Measurements from ENCODE around the gene DCAKD.

The DCAKD gene, protein sequence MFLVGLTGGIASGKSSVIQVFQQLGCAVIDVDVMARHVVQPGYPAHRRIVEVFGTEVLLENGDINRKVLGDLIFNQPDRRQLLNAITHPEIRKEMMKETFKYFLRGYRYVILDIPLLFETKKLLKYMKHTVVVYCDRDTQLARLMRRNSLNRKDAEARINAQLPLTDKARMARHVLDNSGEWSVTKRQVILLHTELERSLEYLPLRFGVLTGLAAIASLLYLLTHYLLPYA

DNA sequence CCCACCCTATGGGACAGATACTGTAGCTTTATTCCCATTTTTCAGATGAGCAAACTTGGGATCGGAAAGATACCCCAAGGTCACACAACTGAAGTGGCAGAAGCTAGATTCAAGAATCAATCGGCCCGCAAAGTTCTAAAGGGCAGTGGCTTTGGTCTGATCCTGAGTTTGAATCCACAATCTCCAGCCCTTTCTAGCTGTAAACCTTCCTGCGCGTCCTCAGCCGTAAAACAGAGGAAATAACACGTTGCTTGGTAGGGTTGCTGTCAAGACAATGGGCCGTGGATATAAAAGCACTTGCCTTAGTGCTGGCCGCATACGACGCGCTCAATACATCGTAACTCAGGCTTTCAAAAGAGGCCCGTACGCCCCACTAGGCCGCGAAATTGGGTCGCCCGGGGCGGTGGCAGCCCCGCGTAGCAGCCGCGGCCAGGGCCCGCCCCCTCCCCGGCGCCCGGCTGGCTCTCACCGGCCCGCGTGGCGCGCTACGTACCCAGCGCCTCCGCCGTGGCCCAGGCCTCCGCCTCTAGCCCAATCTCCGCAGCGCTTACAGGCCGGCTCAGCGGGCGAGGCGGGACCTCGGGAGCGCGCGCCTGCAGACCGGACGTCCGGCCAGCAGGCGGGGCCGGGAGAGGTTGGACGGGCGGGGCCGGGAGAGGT lies at the start of gene DCAKD:
TSS of gene DCAKD (minus strand) at position 573 of the 660 bp plus-strand sequence. CDS start 16,747 bp downstream, outside the sequence.
- DNase-seq = peak; percentile 91

GRCh38 chr17:45098869-45099616 lies 47.6 kb upstream of the DCAKD start:
- peak; percentile 64 for DNase-seq

DNA sequence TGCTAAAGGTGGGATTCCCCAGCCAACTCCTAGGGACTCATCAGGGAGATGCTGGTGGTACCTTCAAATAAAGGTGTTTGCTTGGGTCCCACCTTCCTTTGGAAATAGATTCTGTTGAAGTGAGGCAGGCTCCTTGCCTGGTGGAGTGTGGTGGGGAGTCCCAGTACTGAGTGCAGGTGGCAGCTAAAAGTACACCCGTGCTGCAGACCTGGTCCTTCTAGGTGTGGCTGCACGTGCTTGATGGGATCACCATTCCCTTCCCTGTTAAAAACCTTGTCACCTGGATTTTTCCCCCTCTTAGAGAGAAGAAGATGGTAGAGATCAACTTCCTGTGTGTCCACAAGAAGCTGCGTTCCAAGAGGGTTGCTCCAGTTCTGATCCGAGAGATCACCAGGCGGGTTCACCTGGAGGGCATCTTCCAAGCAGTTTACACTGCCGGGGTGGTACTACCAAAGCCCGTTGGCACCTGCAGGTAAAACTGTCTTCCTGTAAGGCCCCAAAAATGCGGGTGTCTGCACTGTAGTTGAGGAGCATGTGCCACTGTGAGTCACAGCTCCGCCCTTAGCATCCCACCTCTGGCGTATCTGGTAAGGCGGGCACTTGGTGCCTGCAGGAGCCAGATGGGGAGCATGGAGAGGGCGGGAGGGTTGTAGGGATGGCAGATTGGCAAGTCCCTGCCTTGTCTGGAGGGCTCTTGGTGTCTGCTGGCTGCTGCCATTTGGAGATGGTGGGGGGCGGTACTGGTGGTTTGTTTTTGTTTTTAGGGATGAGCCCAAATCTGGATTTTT lies 46.8 kb upstream of the DCAKD start:
- DNase-seq = no peak

- no peak for DNase-seq
Observed at GRCh38 chr17:45096926-45097325, 45.5 kb upstream of the DCAKD start.

DNA sequence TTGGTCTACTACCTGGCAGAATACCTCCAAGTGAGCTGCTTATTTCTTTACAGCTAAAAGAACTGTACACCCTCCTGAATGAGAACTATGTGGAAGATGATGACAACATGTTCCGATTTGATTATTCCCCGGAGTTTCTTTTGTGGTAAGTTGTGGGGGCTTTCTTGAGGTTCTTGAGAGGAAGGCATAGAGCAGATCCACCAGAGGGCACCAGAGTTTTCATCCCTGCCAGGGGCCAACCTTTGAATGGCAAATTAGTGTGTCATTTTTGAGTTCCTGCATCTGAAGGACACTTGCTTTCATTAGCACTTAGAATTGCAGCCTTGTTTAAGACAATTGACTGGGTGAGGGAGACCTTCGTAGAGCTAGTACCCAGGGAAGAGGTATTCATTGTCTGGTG lies 44.7 kb upstream of the DCAKD start:
- peak; percentile 14 for DNase-seq

- DNase-seq = no peak
Observed at GRCh38 chr17:45093444-45094110, 42.1 kb upstream of the DCAKD start.

DNA sequence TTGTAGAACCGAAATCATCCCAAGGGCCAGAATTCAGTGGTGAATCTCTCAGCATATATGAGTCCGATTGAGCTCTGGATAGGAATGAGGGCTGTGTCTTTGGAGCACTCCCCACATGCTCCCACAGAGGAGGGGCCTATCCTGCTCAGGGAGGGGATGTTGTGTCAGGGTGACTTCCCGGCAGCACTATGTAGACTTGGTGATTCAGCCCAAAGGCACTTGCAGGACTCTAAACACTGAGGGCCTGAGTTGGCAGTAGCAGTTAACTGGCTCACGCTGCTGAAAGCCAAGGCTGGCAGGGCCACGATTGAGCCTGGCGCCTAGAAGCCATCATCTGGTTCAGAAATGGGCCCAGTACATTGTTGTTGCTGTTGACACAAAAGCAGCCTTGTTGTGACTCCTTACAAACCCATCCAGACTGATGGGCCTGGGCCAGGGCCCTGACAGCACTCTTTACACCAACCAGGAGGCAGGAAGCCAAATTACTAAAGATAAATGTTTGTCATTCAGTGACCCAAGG lies 41.5 kb upstream of the DCAKD start:
- DNase-seq = peak; percentile 96

DNA sequence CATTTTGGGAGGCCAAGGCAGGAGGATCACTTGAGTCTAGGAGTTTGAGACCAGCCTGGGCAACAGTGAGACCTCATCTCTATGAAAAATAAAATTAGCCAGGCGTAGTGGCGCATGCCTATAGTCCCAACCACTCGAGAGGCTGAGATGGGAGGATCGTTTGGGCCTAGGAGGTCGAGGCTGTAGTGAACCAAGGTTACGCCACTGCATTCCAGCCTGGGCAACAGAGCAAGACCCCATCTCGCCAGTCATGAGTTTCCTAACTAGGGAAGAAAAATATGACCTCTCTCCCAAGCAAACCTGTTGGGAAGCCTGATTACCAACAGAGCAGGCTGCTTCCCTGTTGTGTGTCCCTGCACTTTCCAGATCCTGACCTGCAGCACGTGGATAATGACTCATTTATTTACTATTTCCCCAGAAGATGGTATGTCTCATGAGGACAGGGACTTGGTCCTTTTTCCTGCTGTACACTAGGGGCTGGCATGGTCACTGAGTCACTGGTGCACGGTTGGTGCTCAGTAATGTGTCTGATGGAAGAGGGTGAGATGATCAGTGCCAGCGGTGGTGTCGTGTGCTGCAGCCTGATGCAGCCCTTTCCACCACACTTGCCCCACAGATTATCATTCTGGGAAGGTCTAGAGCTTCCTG lies 40.5 kb upstream of the DCAKD start:
- no peak for DNase-seq

DNA sequence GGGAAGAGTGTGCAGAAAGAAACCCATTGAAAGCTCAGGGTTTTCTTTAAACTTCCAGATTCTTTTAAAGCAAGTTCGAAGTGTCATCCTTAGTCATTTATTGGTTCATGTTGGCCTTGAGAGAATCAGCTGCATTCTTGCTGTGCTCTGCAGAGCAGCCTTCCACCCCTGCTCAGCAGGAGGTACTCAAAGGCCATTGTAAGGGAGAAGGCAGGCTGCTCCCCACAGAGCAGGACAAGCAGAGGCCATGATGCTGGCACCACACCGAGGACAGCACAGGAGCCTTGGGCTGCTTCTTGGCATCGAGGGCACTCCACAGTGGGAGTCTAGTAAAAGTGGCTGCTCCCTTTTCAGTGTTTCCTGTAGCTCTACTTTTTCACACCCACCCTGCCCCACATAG lies 39.3 kb upstream of the DCAKD start:
- DNase-seq = no peak

DNA sequence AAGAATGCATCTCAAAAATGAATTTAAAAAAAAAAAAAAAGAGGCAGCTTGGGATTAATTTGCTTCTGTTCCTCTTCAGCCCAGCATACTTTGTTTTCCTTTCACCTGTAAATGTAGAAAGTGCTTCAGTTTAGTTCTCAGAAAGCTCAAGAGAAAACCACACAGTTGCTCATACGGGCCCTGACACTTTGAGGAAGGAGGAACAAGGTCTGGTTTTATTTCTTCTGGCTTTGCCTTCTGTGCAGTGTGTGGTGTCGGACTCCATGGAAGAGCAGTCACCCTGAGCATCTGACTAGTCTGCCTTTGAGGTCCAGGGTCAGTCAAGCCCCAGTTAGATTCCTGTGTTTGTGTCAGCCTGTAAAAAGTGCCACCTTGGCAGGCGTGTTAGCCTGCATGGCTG lies 37.3 kb upstream of the DCAKD start:
- no peak for DNase-seq

DNA sequence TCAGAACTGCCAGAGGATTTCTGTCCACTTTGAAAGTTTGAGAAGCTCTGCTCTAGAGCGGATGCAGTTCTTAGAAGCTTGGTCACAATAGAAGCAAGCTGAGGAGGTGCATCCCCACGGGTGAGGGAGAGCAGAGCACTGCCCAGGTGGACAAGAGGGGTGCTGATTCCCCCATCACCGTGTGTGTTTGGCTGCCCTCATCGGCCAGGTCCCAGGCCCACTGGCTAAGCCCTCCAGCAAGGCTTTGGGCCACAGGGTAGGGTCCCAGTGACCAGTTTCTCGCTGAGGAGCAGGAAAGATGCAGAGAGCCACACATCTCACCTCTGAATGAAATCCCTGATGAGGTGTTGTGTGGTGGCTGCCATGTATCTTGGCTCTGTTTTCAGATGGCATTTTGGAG lies 36.5 kb upstream of the DCAKD start:
- DNase-seq = no peak

DNA sequence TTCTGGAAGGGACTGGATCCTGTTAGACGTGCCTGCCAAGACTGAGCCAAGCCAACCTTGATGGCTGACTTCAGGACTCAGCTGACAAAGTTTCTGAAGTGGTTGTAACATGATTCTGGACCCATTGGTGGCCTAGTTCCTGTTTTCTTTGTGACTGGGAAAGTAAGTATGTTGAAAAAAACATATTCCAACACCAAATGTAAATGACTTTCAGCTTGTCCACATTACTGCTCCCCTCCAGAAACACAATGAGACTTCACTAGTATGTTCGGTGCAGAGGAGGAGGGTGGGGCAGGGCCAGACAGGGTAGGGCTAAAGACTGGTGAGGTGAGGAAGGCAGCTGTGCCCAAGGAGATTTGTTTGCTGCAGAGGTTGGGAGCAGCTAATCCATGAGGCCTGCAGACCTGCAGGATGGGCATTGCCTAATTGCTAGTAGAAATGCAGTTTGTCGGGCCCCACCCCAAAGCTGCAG lies 36.1 kb upstream of the DCAKD start:
- DNase-seq = no peak

DNA sequence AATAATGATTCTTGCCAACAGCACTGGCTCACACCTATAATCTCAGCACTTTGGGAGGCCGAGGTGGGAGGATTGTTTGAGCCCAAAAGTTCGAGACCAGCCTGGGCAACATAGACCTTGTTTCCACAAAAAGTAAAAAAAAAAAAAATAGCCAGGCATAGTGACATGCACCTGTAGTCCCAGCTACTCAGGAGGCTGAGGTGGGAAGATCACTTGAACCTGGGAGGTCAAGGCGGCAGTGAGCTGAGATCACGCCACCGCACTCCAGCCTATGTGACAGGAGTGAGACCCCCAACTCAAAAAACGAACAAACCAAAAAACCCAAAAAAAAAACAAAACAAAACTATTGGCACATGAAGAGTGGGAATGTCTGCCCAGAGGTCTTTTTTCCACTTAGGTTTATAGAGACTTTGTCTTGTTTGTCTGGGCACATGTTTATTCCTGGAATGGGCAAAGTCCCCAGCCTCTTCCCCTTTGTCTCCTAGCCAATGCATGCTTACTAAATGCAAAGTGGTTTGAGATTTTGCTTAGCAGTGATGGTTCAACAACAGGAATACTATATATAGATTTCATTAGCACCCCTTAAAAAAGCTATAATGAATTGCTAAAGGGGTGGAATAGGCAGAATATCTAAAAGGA lies 35.6 kb upstream of the DCAKD start:
- no peak for DNase-seq

DNA sequence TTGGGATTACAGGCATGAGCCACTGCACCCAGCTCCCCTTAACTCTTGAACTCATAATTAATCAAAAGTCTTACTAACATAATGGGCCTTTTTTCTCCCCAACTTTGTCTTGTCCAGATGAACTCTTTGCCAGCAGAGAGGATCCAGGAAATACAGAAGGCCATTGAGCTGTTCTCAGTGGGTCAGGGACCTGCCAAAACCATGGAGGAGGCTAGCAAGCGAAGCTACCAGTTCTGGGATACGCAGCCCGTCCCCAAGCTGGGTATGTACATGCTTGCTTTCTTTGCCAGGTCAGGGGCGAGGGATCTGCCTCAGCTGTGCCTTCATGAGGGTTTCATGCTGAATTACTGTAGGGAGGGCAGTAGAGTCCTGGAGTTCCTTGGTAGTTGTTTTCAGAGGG lies 35.0 kb upstream of the DCAKD start:
- DNase-seq = no peak

DNA sequence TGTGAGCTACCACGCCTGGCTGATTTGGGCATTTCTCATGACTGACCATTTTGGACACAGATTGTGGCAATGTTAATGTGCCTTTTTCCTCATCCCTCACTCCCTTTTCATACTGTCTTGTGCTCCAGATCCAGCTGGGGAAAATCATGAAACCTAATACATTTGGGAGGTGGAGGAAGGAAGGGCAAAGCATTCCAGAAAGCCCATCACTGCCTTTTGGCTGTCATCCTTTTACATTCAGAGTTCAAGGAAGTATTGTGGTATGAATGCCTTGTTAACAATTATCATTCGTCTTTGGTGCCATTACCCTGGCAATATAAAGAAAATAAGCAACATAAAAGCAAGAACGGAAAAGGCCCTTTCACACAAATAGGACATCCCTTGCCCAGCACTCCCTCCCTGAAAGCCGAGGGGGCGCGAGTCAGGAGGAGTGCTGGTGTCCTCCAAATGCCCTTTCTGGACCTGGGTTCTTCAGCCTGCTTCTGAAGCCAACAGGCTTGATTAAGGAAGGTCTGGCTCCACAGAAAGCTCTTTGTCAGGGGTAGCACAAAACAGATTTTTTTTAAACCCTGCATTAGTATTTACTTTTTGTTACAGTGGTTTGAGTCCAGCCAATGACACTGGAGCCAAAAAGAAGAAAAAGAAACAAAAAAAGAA lies 29.7 kb upstream of the DCAKD start:
- no peak for DNase-seq

DNA sequence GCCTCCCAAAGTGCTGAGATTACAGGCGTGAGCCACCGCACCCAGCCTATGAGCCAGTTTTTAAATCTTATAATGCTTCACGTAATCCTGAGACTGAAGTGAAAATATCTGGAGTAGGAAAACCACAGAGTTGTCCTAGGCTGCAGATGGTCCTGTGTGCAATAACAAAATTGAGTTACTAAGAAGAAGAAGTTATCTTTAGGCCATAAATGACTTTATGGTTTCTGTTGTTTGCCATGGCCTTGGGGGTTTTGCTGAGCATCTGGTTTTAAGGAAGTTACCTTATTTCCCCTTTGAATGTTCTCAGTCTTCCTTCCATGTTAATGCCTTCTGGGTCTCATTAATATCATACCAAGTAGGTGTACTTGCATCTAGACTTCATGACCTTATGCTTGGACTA lies 26.2 kb upstream of the DCAKD start:
- DNase-seq = no peak

DNA sequence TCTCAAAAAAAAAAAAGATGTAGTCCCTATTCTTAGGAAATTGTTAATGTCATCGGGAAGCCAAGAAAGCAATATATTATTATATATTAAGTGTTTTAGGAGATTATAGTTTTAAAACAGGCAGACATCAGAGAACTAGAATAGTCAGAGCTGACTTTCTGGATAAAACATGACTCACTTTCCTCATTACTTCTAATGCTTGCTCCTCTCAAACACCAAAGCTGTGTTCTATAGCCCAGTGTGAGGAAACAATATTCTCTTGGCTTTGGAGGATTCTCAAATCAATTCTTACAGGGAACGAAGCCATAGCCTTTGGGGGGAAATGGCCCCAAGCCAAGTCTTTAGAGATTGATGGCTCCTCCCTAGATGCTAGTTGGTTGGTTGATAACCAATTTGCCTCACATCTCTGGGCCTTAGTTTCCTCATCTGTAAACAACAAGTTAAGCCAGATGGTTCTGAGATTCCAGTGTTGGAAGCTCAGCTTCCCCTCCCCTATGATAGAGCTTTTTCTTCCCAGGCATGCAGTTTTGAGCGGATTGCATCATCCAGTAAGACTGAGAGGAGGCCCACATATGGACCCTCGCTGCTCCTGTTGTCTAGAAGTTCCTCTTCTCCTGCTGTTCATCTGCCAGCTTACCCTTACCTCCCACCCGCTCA lies 22.1 kb upstream of the DCAKD start:
- DNase-seq = no peak

DNA sequence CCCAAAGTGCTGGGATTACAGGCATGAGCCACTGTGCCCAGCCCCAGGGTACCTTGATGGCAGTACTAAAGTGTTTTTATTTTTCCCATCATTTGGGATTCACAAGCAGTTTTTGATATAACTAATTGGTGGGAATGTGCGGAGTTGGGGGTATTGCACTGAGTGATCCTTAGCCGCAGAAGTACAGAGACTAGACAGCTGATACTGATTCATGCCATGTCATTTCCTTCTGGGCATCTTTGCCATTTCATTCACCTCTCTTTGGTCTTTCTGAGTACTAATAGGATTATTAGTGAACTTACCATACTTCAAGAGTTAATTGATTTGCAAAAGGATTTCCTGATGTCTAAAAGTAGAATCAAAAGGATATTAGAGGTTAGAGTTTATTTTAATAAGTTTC lies 19.4 kb upstream of the DCAKD start:
- no peak for DNase-seq

DNA sequence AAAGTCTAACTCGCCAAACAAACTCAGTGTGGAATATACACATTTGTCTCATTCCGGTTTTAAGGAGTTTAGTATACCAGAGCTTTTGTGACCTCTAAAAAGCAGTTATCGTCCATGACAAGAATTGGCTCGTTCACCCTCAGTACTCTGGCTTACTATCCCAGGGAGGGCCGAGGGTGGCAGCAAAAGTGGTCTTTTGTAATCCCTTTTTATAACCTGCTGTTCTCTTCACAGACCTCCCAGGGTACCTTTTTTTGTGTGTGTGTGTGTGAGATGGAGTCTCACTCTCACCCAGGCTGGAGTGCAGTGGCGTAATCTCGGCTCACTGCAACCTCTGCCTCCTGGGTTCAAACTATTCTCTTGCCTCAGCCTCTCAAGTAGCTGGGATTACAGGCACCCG lies 18.6 kb upstream of the DCAKD start:
- DNase-seq = no peak

- no peak for DNase-seq
Observed at GRCh38 chr17:45067637-45068036, 16.2 kb upstream of the DCAKD start.
